HEK293 (cell line): ENCODE data around the gene DNAJB2.

Experiments
- CTCF ChIA-PET: fragments of 350-600 bp; formaldehyde crosslinking; extraction: SDS; loops from one replicate; lab custom pipeline; 2021; ENCODE audit warnings: antibody characterized with exemption; lab: Yijun Ruan, JAX
- POLR2A ChIA-PET: fragments of 300-600 bp; formaldehyde crosslinking; extraction: SDS; loops from one replicate; lab custom pipeline; 2020; ENCODE audit warnings: antibody characterized with exemption, inconsistent platforms; lab: Yijun Ruan, JAX
- H3K27ac ChIP-seq: fragments of 200-500 bp; sonication (Bioruptor generic); 2 replicates; pipeline ENCODE4 v1.5.1; 2014; ENCODE audit warnings: low read depth, low read length, control low read depth, inconsistent platforms; ENCODE audit errors: extremely low read depth
- H3K36me3 ChIP-seq, 2 experiments: fragments of 200-500 bp in 1 of 2; sonication (Bioruptor generic) in 1 of 2; 1 replicate in 1 of 2; 2 replicates in 1 of 2; pipeline ENCODE4 v1.5.1; 2014 to 2017; ENCODE audit warnings: inconsistent platforms in 2 of 2, low read length in 2 of 2; ENCODE audit not compliant: control insufficient read depth in 2 of 2, insufficient read depth in 1 of 2
- H3K4me1 ChIP-seq: fragments of 200-500 bp; sonication (Bioruptor generic); 2 replicates; pipeline ENCODE4 v1.5.1; 2014; ENCODE audit warnings: mild to moderate bottlenecking, low read length, inconsistent platforms; ENCODE audit not compliant: control insufficient read depth, insufficient read depth
- H3K4me3 ChIP-seq: 2 replicates; pipeline ENCODE4 v1.5.1; 2011; ENCODE audit warnings: low read depth, mild to moderate bottlenecking, control low read depth, low read length, moderate library complexity
- H3K9me3 ChIP-seq: fragments of 200-500 bp; sonication (Bioruptor generic); 2 replicates; pipeline ENCODE4 v1.5.1; 2014; ENCODE audit warnings: low read depth, low read length, inconsistent platforms; ENCODE audit not compliant: control insufficient read depth, insufficient read depth
- GLIS1 ChIP-seq: fragments of 450-650 bp; formaldehyde crosslinking; IDR thresholded peaks from 2 replicates; pipeline ENCODE4 v1.5.1; 2016; ENCODE audit warnings: missing biosample characterization, missing genetic modification characterization
- INSM2 ChIP-seq: fragments of 450-650 bp; formaldehyde crosslinking; IDR thresholded peaks from 2 replicates; pipeline ENCODE4 v1.5.1; 2016; ENCODE audit warnings: missing biosample characterization, missing genetic modification characterization
- MYNN ChIP-seq: fragments of 450-650 bp; formaldehyde crosslinking; IDR thresholded peaks from 2 replicates; pipeline ENCODE4 v1.5.1; 2016; ENCODE audit warnings: missing biosample characterization, missing genetic modification characterization, borderline replicate concordance
- PATZ1 ChIP-seq: fragments of 450-650 bp; formaldehyde crosslinking; IDR thresholded peaks from 2 replicates; pipeline ENCODE4 v1.5.1; 2016; ENCODE audit warnings: missing biosample characterization, missing genetic modification characterization
- REPIN1 ChIP-seq: fragments of 450-650 bp; formaldehyde crosslinking; IDR thresholded peaks from 2 replicates; pipeline ENCODE4 v1.5.1; 2017; ENCODE audit warnings: missing biosample characterization, missing genetic modification characterization, low read depth
- SCRT2 ChIP-seq: fragments of 450-650 bp; formaldehyde crosslinking; IDR thresholded peaks from 2 replicates; pipeline ENCODE4 v1.5.1; 2016; ENCODE audit warnings: missing biosample characterization, missing genetic modification characterization
- ZBTB1 ChIP-seq: fragments of 450-650 bp; formaldehyde crosslinking; IDR thresholded peaks from 2 replicates; pipeline ENCODE4 v1.5.1; 2016; ENCODE audit warnings: missing biosample characterization, missing genetic modification characterization
- ZBTB21 ChIP-seq: fragments of 450-650 bp; formaldehyde crosslinking; IDR thresholded peaks from 2 replicates; pipeline ENCODE4 v1.5.1; 2017; ENCODE audit warnings: missing biosample characterization, missing genetic modification characterization
- ZFHX2 ChIP-seq: fragments of 450-650 bp; formaldehyde crosslinking; conservative IDR thresholded peaks from 2 replicates; pipeline ENCODE4 v1.5.1; 2016; ENCODE audit warnings: missing biosample characterization, missing genetic modification characterization
- ZFP3 ChIP-seq: fragments of 450-650 bp; formaldehyde crosslinking; IDR thresholded peaks from 2 replicates; pipeline ENCODE4 v1.5.1; 2016; ENCODE audit warnings: low read depth, missing biosample characterization, missing genetic modification characterization
- ZNF112 ChIP-seq: fragments of 450-650 bp; formaldehyde crosslinking; IDR thresholded peaks from 2 replicates; pipeline ENCODE4 v1.5.0; 2017; ENCODE audit warnings: missing biosample characterization, missing genetic modification characterization
- ZNF214 ChIP-seq: fragments of 450-650 bp; formaldehyde crosslinking; IDR thresholded peaks from 2 replicates; pipeline ENCODE4 v1.5.1; 2017; ENCODE audit warnings: missing biosample characterization, mild to moderate bottlenecking, missing genetic modification characterization, borderline replicate concordance
- ZNF302 ChIP-seq: fragments of 450-650 bp; formaldehyde crosslinking; IDR thresholded peaks from 2 replicates; pipeline ENCODE4 v1.5.1; 2016; ENCODE audit warnings: missing biosample characterization, missing genetic modification characterization, low read depth
- ZNF311 ChIP-seq: fragments of 450-650 bp; formaldehyde crosslinking; IDR thresholded peaks from 2 replicates; pipeline ENCODE4 v1.5.1; 2017; ENCODE audit warnings: missing biosample characterization, missing genetic modification characterization, borderline replicate concordance
- ZNF394 ChIP-seq: fragments of 450-650 bp; formaldehyde crosslinking; IDR thresholded peaks from 2 replicates; pipeline ENCODE4 v1.5.1; 2016; ENCODE audit warnings: missing biosample characterization, missing genetic modification characterization, mild to moderate bottlenecking, moderate library complexity, borderline replicate concordance
- ZNF48 ChIP-seq: fragments of 450-650 bp; formaldehyde crosslinking; IDR thresholded peaks from 2 replicates; pipeline ENCODE4 v1.5.1; 2016; ENCODE audit warnings: missing biosample characterization, missing genetic modification characterization
- ZNF510 ChIP-seq: fragments of 450-650 bp; formaldehyde crosslinking; IDR thresholded peaks from 2 replicates; pipeline ENCODE4 v1.5.1; 2018; ENCODE audit warnings: mild to moderate bottlenecking, missing genetic modification characterization, missing biosample characterization; ENCODE audit not compliant: insufficient replicate concordance
- ZNF561 ChIP-seq: fragments of 450-650 bp; IDR thresholded peaks from 2 replicates; pipeline ENCODE4 v1.5.1; 2018; ENCODE audit warnings: missing biosample characterization, missing genetic modification characterization, borderline replicate concordance
- ZNF664 ChIP-seq: fragments of 450-650 bp; formaldehyde crosslinking; IDR thresholded peaks from 2 replicates; pipeline ENCODE4 v1.5.1; 2016; ENCODE audit warnings: missing biosample characterization, missing genetic modification characterization
- ZNF747 ChIP-seq: fragments of 450-650 bp; formaldehyde crosslinking; IDR thresholded peaks from 2 replicates; pipeline ENCODE4 v1.5.1; 2016; ENCODE audit warnings: missing biosample characterization, missing genetic modification characterization

The DNAJB2 gene

GRCh38 chr2:219272356-219272755 lies 6.8 kb upstream of the DNAJB2 start:
- Histone ChIP-seq H3K4me1 (no peaks in the 10 kb centered on the region), H3K36me3 (no peaks in the 10 kb centered on the region), H3K27ac (no peak overlapping the region), H3K4me3 (no peak overlapping the region), H3K9me3 (no peaks in the 10 kb centered on the region)
- ChIA-PET POLR2A (no interaction called here), CTCF (interaction anchor here (0.8 to 15.0 kb wide), 2 partner anchors 17 to 24 kb away, joined by 3 to 297 read pairs; no protein-coding TSS in a partner anchor)
- TF ChIP-seq ZFHX2 (tag by site-specific recombination) = no peak
- TF ChIP-seq ZNF112 = no peak
- TF ChIP-seq REPIN1 (tag by site-specific recombination) = no peak
- no peak for TF ChIP-seq ZNF302
- TF ChIP-seq INSM2 (tag by site-specific recombination) = no peak
- TF ChIP-seq MYNN (tag by site-specific recombination) = no peak
- TF ChIP-seq ZNF214 (tag by site-specific recombination) = no peak
- no peak for TF ChIP-seq ZNF747
- no peak for TF ChIP-seq PATZ1 (tag by site-specific recombination)
- no peak for TF ChIP-seq ZBTB1
- no peak for TF ChIP-seq SCRT2 (tag by site-specific recombination)
- no peak for TF ChIP-seq ZNF48 (tag by site-specific recombination)
- no peak for TF ChIP-seq ZNF510
- no peak for TF ChIP-seq ZBTB21 (tag by site-specific recombination)
- no peak for TF ChIP-seq ZNF664 (tag by site-specific recombination)
- TF ChIP-seq ZNF311 (tag by site-specific recombination) = no peak
- TF ChIP-seq ZFP3 (tag by site-specific recombination) = no peak
- no peak for TF ChIP-seq ZNF394 (tag by site-specific recombination)

- H3K4me1 ChIP-seq = no peaks in the 10 kb centered on the region
- H3K9me3 ChIP-seq = no peaks in the 10 kb centered on the region
- no peaks in the 10 kb centered on the region for H3K36me3 ChIP-seq
- ChIA-PET POLR2A (no interaction called here), CTCF (interaction anchor here (0.8 to 15.0 kb wide), 3 partner anchors 18 to 23 kb away, joined by 3 to 297 read pairs (median 83); partner anchors contain the start of gene TUBA4B)
- H3K27ac ChIP-seq = no peak overlapping the region
- no peak overlapping the region for H3K4me3 ChIP-seq
- TF ChIP-seq ZNF561 (no peak), GLIS1 (tag by site-specific recombination) (peak; percentile 35; the same call in 1 of the 2 replicates)
Observed at GRCh38 chr2:219272995-219273394, 6.2 kb upstream of the DNAJB2 start.

- H3K4me3 ChIP-seq = no peak overlapping the region
- POLR2A ChIA-PET = interaction anchor here (0.8 to 1.5 kb wide), 9 partner anchors 11 to 67 kb away, joined by 3 to 13 read pairs (median 5); partner anchors contain the start of genes ANKZF1, ATG9A, GLB1L and STK16
- no peaks in the 10 kb centered on the region for H3K36me3 ChIP-seq
- no peak for TF ChIP-seq ZNF510
- CTCF ChIA-PET = interaction anchor here (0.6 to 15.0 kb wide), 7 partner anchors 8 to 324 kb away, joined by 3 to 297 read pairs (median 5); partner anchors contain the start of genes STK11IP, TUBA4A and TUBA4B
- H3K27ac ChIP-seq = no peak overlapping the region
- no peaks in the 10 kb centered on the region for H3K9me3 ChIP-seq
- H3K4me1 ChIP-seq = peaks cover 6% of the 10 kb centered on the region
Observed at GRCh38 chr2:219273937-219274336, 5.2 kb upstream of the DNAJB2 start.
